Spleen (tissue), 7 donors: Measurements from ENCODE around the gene ACAD11.

Experiments used
- CTCF ChIP-seq, 11 experiments: fragments of 200-600 bp in 7 of 11; fragments of 450-650 bp in 4 of 11; sonication (generic) in 4 of 11; IDR thresholded peaks in 8 of 11; conservative IDR thresholded peaks in 3 of 11; 1 replicate in 7 of 11; 2 replicates in 4 of 11; pipeline versions ENCODE4 v1.4.0 to v1.8.0; 2016 to 2021; ENCODE audit warnings: antibody characterized with exemption in 11 of 11, inconsistent platforms in 4 of 11, mild to moderate bottlenecking in 1 of 11
- POLR2A ChIP-seq, 3 donors: fragments of 450-650 bp; IDR thresholded peaks; one replicate each; pipeline ENCODE4 v1.5.1; 2017; ENCODE audit warnings: antibody characterized with exemption in 3 of 3, mild to moderate bottlenecking in 1 of 3
- POLR2AphosphoS5 ChIP-seq, 3 donors: sonication (generic); formaldehyde crosslinking; IDR thresholded peaks; one replicate each; pipeline ENCODE4 v1.5.1; 2017; ENCODE audit warnings: antibody characterized with exemption in 3 of 3
- donor health status: DM: no; HTN: no; CAD: no; lungs with moderate emphysema.
- donor health status: DM: no; HTN: no; CAD: no.
- donor health status: DM: no; HTN: no; CAD: no.

DNA sequence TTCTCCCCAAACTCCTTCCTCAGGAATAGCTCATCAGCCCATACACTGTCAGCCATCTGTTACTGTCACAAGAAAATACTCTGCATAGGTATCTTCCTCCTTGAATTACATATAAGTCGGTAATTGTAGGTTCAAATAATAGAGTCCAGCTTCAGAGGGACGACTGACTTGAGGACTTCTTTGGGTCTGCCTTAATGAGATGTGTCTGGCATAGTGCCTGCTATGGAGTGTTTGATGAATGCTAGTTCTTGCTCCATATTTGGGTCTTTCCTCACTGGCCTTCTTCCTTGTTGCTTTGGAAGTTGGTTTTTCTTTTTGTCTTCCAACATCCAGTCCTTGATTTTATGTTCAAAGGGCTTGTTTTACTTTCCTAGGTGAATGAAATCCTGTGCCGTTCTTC lies 129.0 kb downstream of the ACAD11 start:
- TF ChIP-seq CTCF (IDR thresholded peaks at IDR 0.05 in 8 of 11, conservative IDR thresholded peaks at IDR 0.05 in 3 of 11) = no peak
- no peak for TF ChIP-seq POLR2A (IDR thresholded peaks at IDR 0.05)
- TF ChIP-seq POLR2AphosphoS5 (IDR thresholded peaks at IDR 0.05) = no peak
